ENCODE measurements around the gene HMG20A. TPM values are rescaled to one million over a fixed set of nuclear protein-coding genes. Genes with fewer than 3 reads are reported as not detected.

Gene HMG20A
- total RNA-seq, 2 donors from 2014 or later, result 49.8 to 58.2 TPM

DNA sequence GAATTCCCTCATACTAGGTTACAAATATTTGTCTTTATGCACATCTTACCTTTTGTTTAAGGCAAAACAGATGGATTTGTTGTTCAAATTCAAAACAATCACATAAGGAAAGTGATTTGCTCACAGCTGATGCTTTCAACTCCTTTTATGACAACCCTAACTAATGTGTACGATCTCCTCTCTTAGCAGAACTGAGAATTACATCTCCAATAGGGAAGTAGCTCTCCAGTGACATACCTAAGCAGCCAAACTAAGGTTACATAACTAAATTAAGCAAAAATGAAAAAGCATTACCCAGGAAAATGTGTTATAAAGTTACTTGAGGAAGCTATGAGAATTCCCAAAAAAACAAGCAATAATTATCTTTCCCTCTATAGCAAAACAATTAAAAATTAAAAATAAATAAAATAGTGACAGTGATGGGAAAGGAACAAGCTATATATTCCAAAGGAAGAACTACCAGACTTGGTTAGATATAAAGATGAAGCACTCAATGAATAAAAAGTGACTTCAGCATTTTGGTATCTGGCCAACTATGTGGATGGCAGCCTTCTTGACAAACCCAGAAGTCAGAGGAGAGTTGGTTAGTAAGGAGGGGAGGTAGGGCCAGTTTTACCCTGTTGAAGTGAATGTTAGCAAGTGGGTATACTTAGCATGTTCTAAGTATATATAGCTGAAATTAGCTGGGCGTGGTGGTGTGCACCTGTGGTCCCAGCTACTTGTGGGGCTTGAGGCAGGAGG lies 33.2 kb upstream of the HMG20A start:
- Histone ChIP-seq H3K9me3 (ENCODE audit: control insufficient read depth, low read length) (no peaks in the 10 kb centered on the region), H3K4me3 (ENCODE audit: low read length) (no peak overlapping the region), H3K36me3 (ENCODE audit: control insufficient read depth, insufficient read depth, low read length) (no peaks in the 10 kb centered on the region), H3K27me3 (ENCODE audit: control insufficient read depth, insufficient read depth, low read length, poor library complexity, severe bottlenecking) (no peaks in the 10 kb centered on the region), H3K27ac (ENCODE audit: low read depth, low read length) (no peak overlapping the region), H3K9ac (ENCODE audit: extremely low read depth, low read length, poor library complexity, severe bottlenecking) (no peak overlapping the region), H3K4me1 (ENCODE audit: control insufficient read depth, insufficient read depth, low read length) (no peaks in the 10 kb centered on the region)
- 90 to 94% methylated on average over 1 to 2 of the region's 2 CpGs for WGBS, 2 experiments (ENCODE audit: insufficient coverage in 1 of 2, insufficient read length in 1 of 2)
- Mint-ChIP-seq H3K27me3 (ENCODE audit: insufficient read depth) (no peaks in the 10 kb centered on the region), H3K4me1 (no peaks in the 10 kb centered on the region), H3K36me3 (ENCODE audit: low read depth) (no peaks in the 10 kb centered on the region), H3K4me3 (no peak overlapping the region), H3K27ac (no peak overlapping the region), H3K9me3 (no peaks in the 10 kb centered on the region)
- TF ChIP-seq, protein P1, sequence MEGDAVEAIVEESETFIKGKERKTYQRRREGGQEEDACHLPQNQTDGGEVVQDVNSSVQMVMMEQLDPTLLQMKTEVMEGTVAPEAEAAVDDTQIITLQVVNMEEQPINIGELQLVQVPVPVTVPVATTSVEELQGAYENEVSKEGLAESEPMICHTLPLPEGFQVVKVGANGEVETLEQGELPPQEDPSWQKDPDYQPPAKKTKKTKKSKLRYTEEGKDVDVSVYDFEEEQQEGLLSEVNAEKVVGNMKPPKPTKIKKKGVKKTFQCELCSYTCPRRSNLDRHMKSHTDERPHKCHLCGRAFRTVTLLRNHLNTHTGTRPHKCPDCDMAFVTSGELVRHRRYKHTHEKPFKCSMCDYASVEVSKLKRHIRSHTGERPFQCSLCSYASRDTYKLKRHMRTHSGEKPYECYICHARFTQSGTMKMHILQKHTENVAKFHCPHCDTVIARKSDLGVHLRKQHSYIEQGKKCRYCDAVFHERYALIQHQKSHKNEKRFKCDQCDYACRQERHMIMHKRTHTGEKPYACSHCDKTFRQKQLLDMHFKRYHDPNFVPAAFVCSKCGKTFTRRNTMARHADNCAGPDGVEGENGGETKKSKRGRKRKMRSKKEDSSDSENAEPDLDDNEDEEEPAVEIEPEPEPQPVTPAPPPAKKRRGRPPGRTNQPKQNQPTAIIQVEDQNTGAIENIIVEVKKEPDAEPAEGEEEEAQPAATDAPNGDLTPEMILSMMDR (conservative IDR thresholded peaks at IDR 0.05), result no peak
- no peak for DNase-seq

DNA sequence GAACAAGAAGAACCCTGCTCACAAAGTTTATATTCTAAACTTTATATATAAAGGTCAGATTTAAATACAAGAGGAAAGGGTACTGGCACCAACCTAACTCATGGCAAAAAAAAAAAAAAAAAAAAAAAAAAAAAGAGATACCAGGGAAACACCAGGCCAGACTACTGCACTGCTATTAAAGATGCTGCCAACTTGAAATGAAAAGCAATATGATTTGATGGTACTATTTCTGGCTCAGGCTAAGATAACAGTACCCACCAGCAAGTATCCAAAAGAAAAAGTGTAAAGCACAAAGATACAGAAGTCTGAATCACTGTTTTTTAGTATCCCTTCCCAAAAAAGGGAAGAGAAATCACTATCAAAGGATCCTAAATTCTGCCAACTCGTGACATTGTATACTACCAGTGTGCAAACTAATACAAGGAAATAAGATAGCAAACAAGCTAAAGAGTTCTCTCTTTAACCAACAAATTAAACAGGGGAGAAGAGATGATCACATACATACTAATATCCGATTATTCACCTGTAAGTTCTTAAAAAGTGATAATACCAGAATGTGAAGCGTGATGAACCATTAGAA lies 29.2 kb upstream of the HMG20A start:
- Mint-ChIP-seq H3K27me3 (ENCODE audit: insufficient read depth) (no peaks in the 10 kb centered on the region), H3K36me3 (ENCODE audit: low read depth) (peaks cover 2% of the 10 kb centered on the region), H3K4me1 (no peaks in the 10 kb centered on the region), H3K4me3 (no peak overlapping the region), H3K9me3 (peaks cover 5% of the 10 kb centered on the region), H3K27ac (no peak overlapping the region)
- WGBS, 2 experiments (ENCODE audit: insufficient coverage in 1 of 2, insufficient read length in 1 of 2), result 87 to 97% methylated on average over 2 to 3 of the region's 3 CpGs
- Histone ChIP-seq H3K9me3 (ENCODE audit: control insufficient read depth, low read length) (peaks cover 15% of the 10 kb centered on the region), H3K27me3 (ENCODE audit: control insufficient read depth, insufficient read depth, low read length, poor library complexity, severe bottlenecking) (no peaks in the 10 kb centered on the region), H3K4me1 (ENCODE audit: control insufficient read depth, insufficient read depth, low read length) (no peaks in the 10 kb centered on the region), H3K36me3 (ENCODE audit: control insufficient read depth, insufficient read depth, low read length) (no peaks in the 10 kb centered on the region), H3K27ac (ENCODE audit: low read depth, low read length) (no peak overlapping the region), H3K9ac (ENCODE audit: extremely low read depth, low read length, poor library complexity, severe bottlenecking) (no peak overlapping the region), H3K4me3 (ENCODE audit: low read length) (no peak overlapping the region)
- no peak for DNase-seq
- TF ChIP-seq, protein P1 (conservative IDR thresholded peaks at IDR 0.05), result no peak

DNA sequence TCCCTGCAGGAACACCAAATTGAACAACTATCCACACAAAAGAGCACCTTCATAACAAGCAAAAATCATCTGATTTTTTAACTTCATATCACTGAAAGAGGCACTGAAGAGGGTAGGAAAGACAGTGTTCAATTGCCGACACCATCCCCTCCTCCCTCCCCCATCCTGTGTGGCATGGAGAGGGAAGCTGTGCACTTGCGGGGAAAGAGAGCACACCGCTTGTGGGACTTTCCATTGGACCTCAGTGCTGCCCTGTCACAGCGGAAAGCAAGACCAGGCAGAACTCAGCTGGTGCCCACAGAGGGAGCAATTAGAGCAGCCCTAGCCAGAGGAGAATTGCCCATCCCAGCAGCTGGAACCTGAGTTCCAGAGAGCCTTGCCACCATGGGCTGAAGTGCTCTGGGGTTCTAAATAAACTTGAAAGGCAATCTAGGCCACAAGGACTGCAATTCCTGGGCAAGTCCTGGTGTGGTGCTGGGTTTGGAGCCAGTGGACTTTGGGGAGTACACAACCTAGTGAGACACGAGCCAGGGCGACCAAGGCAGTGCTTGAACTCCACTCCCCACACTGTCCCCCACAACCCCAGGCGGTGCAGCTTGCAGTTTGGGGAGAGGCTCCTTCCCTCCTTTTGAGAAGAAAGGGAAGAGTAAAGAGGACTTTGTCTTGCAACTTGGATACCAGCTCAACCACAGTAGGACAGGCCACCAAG lies 27.8 kb upstream of the HMG20A start:
- Mint-ChIP-seq H3K9me3 (peaks cover 8% of the 10 kb centered on the region), H3K36me3 (ENCODE audit: low read depth) (peaks cover 2% of the 10 kb centered on the region), H3K4me1 (no peaks in the 10 kb centered on the region), H3K27me3 (ENCODE audit: insufficient read depth) (no peaks in the 10 kb centered on the region), H3K4me3 (no peak overlapping the region), H3K27ac (no peak overlapping the region)
- no peak for DNase-seq
- no peak overlapping the region for H3K27ac ChIP-seq (ENCODE audit: low read depth, low read length)
- peaks cover 15% of the 10 kb centered on the region for H3K9me3 ChIP-seq (ENCODE audit: control insufficient read depth, low read length)
- no peak overlapping the region for H3K4me3 ChIP-seq (ENCODE audit: low read length)
- no peaks in the 10 kb centered on the region for H3K27me3 ChIP-seq (ENCODE audit: control insufficient read depth, insufficient read depth, low read length, poor library complexity, severe bottlenecking)
- no peak overlapping the region for H3K9ac ChIP-seq (ENCODE audit: extremely low read depth, low read length, poor library complexity, severe bottlenecking)
- 95 to 100% methylated on average over 2 to 7 of the region's 7 CpGs for WGBS, 2 experiments (ENCODE audit: insufficient coverage in 1 of 2, insufficient read length in 1 of 2)
- TF ChIP-seq, protein P1 (conservative IDR thresholded peaks at IDR 0.05), result no peak
- no peaks in the 10 kb centered on the region for H3K36me3 ChIP-seq (ENCODE audit: control insufficient read depth, insufficient read depth, low read length)
- no peaks in the 10 kb centered on the region for H3K4me1 ChIP-seq (ENCODE audit: control insufficient read depth, insufficient read depth, low read length)
